LNCAP (cell line): ENCODE results near the gene FGFBP2.

Experiments
- CTCF ChIP-seq: fragments of 450-650 bp; IDR thresholded peaks from 2 replicates; pipeline ENCODE4 v1.5.1; 2017; ENCODE audit warnings: mild to moderate bottlenecking

The FGFBP2 gene

GRCh38 chr4:15951781-15952180 lies 11.2 kb downstream of the FGFBP2 start:
- TF ChIP-seq CTCF, result no peak

- TF ChIP-seq CTCF, result no peak
These were observed 14.1 kb downstream of the FGFBP2 start for GRCh38 chr4:15948826-15949225.

GRCh38 chr4:15947684-15948083 lies 15.3 kb downstream of the FGFBP2 start:
- TF ChIP-seq CTCF, result no peak

- TF ChIP-seq CTCF, result no peak
These were observed 17.5 kb downstream of the FGFBP2 start for GRCh38 chr4:15945516-15945915.

GRCh38 chr4:15944895-15945294 lies 18.1 kb downstream of the FGFBP2 start:
- TF ChIP-seq CTCF, result no peak

GRCh38 chr4:15942283-15942682 lies 20.7 kb downstream of the FGFBP2 start:
- TF ChIP-seq CTCF, result no peak

GRCh38 chr4:15938640-15939039 lies 24.3 kb downstream of the FGFBP2 start, which contains the start of gene FGFBP1:
Gene FGFBP1, minus strand, starts transcription at chr4:15938740. Its CDS starts 2,108 bp downstream, at chr4:15936632.
- TF ChIP-seq CTCF, result no peak

GRCh38 chr4:15938182-15938581 lies 24.8 kb downstream of the FGFBP2 start:
- no peak for TF ChIP-seq CTCF
